Kidney (tissue), 14 donors: ENCODE data around the gene KDM4C. TPM values are rescaled to one million over a fixed set of nuclear protein-coding genes. Genes with fewer than 3 reads are reported as not detected.

ENCODE experiments used
- DNase-seq, 5 donors: peaks; one replicate each; pipeline ENCODE4 v3.0.0-alpha.2; 2013 to 2020
- FAIRE-seq: peaks from 2 replicates; lab custom pipeline; 2012; peaks lifted over from hg19 to GRCh38; lab: Jason Lieb, UNC
- H3K27ac ChIP-seq, 2 donors: one replicate each; pipeline ENCODE4 v1.7.0; 2013; ENCODE audit warnings: low read depth in 2 of 2, low read length in 2 of 2, inconsistent platforms in 1 of 2
- H3K27me3 ChIP-seq: one replicate; pipeline ENCODE4 v1.7.1; 2013; ENCODE audit warnings: low read length, inconsistent platforms; ENCODE audit not compliant: control insufficient read depth, insufficient read depth
- H3K36me3 ChIP-seq, 3 donors: one replicate each; pipeline versions ENCODE4 v1.7.0 to v1.7.1; 2013; ENCODE audit warnings: low read length in 3 of 3, control low read depth in 1 of 3, inconsistent platforms in 1 of 3; ENCODE audit not compliant: insufficient read depth in 3 of 3, control insufficient read depth in 2 of 3
- H3K4me1 ChIP-seq, 3 donors: one replicate each; pipeline versions ENCODE4 v1.7.0 to v1.7.1; 2013; ENCODE audit warnings: low read length in 3 of 3, inconsistent platforms in 1 of 3, low read depth in 1 of 3; ENCODE audit not compliant: control insufficient read depth in 2 of 3, insufficient read depth in 2 of 3
- H3K4me3 ChIP-seq, 3 donors: one replicate each; pipeline versions ENCODE4 v1.7.0 to v1.8.1; 2013; ENCODE audit warnings: low read length in 3 of 3, control low read depth in 1 of 3, inconsistent platforms in 1 of 3
- H3K9ac ChIP-seq, 3 donors: one replicate each; pipeline versions ENCODE4 v1.7.0 to v1.7.1; 2013; ENCODE audit warnings: low read length in 3 of 3, control low read depth in 1 of 3, inconsistent platforms in 1 of 3
- H3K9me3 ChIP-seq, 3 donors: one replicate each; pipeline versions ENCODE4 v1.7.0 to v1.7.1; 2013; ENCODE audit warnings: low read length in 3 of 3, control low read depth in 1 of 3, inconsistent platforms in 1 of 3; ENCODE audit not compliant: control insufficient read depth in 2 of 3, insufficient read depth in 1 of 3
- intact Hi-C: fragments of 100-400 bp; cut with DNase I; formaldehyde crosslinking; loops from one replicate; pipeline ENCODE4 v1.11.1; 2022
- polyA plus RNA-seq: library from polyadenylated mRNA; stranded (reverse); fragments of 350-450 nt; fragmentation: Illumina TruSeq; extraction: RNeasy Lipid Tissue Mini Kit (QIAGEN cat#74804); gene quantifications from one replicate; pipeline ENCODE4 v1.2.3, GENCODE V29; 2014; ENCODE audit warnings: low read depth, low replicate concordance; ENCODE audit not compliant: insufficient read depth
- total RNA-seq: library from RNA; stranded (reverse); fragmentation: NEBNext Ultra II Directional; extraction: Animal tissue kit (Norgen Biotek cat#: 25700); gene quantifications from one replicate; pipeline ENCODE4 v1.2.1, GENCODE V29; 2021
- TF ChIP-seq, protein P1 (sequence below): IDR thresholded peaks from 3 replicates; pipeline ENCODE4 v1.5.1; 2012; ENCODE audit warnings: mild to moderate bottlenecking, moderate library complexity, borderline replicate concordance; ENCODE audit not compliant: insufficient read depth; ENCODE audit errors: extremely low read depth
- donor health status: control.
- donor health status: control.
- donor health status: control.
- donor health status: control.
- donor health status: control.
- donor health status: DM: yes; HTN: yes; CAD: no.
- donor health status: Normal renal cell carcinoma (clear cell type).

KDM4C gene
- total and polyA plus RNA-seq, 2 donors from 2014 or later: 7.1 to 47.1 TPM

DNA sequence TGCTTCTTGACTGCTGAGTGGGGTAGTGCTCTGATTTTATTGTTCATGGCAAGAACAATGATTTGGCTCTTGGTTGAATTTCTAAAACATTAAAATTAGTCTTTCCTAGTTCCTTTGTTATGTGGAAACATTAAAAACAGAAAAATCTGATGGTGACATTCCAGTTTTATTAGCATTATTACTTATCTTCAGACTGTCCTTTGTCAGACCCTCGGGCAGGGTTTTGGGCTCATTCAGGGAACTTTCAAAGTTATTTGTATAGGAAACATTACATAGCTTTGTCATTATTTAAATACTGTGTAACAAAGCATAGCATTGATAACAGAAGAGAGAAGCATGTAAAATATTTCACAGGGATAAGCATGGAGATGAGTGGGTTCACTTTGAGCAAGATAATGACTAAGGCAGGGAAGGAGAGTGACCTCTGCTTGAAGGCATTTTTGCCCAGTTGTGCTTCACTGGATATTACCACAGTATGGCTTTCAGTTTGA is 119.9 kb downstream of the KDM4C start:
- no peaks in the 10 kb centered on the region for H3K4me1 ChIP-seq
- TF ChIP-seq, protein P1, sequence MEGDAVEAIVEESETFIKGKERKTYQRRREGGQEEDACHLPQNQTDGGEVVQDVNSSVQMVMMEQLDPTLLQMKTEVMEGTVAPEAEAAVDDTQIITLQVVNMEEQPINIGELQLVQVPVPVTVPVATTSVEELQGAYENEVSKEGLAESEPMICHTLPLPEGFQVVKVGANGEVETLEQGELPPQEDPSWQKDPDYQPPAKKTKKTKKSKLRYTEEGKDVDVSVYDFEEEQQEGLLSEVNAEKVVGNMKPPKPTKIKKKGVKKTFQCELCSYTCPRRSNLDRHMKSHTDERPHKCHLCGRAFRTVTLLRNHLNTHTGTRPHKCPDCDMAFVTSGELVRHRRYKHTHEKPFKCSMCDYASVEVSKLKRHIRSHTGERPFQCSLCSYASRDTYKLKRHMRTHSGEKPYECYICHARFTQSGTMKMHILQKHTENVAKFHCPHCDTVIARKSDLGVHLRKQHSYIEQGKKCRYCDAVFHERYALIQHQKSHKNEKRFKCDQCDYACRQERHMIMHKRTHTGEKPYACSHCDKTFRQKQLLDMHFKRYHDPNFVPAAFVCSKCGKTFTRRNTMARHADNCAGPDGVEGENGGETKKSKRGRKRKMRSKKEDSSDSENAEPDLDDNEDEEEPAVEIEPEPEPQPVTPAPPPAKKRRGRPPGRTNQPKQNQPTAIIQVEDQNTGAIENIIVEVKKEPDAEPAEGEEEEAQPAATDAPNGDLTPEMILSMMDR: no peak
- no peaks in the 10 kb centered on the region for H3K27me3 ChIP-seq
- no peak overlapping the region for H3K27ac ChIP-seq
- H3K4me3 ChIP-seq: no peak overlapping the region
- no peak for DNase-seq
- intact Hi-C loops: no loop called here
- no peak for FAIRE-seq
- no peaks in the 10 kb centered on the region for H3K36me3 ChIP-seq
- H3K9me3 ChIP-seq: no peaks in the 10 kb centered on the region
- H3K9ac ChIP-seq: no peak overlapping the region

GRCh38 chr9:6880626-6881025 is 122.9 kb downstream of the KDM4C start:
- Histone ChIP-seq H3K27me3 (no peaks in the 10 kb centered on the region), H3K27ac (no peak overlapping the region), H3K9me3 (no peaks in the 10 kb centered on the region), H3K4me3 (no peak overlapping the region), H3K9ac (no peak overlapping the region), H3K4me1 (no peaks in the 10 kb centered on the region), H3K36me3 (no peaks in the 10 kb centered on the region)
- DNase-seq (no peak), FAIRE-seq (no peak)
- intact Hi-C loops: no loop called here
- TF ChIP-seq, protein P1: no peak

GRCh38 chr9:6884101-6884500 is 126.3 kb downstream of the KDM4C start:
- H3K27me3 ChIP-seq: no peaks in the 10 kb centered on the region
- H3K27ac ChIP-seq: no peak overlapping the region
- H3K9ac ChIP-seq: no peak overlapping the region
- DNase-seq (no peak), FAIRE-seq (no peak)
- TF ChIP-seq, protein P1: no peak
- no peaks in the 10 kb centered on the region for H3K36me3 ChIP-seq
- no peaks in the 10 kb centered on the region for H3K4me1 ChIP-seq
- no peak overlapping the region for H3K4me3 ChIP-seq
- intact Hi-C loops: no loop called here
- no peaks in the 10 kb centered on the region for H3K9me3 ChIP-seq

DNA sequence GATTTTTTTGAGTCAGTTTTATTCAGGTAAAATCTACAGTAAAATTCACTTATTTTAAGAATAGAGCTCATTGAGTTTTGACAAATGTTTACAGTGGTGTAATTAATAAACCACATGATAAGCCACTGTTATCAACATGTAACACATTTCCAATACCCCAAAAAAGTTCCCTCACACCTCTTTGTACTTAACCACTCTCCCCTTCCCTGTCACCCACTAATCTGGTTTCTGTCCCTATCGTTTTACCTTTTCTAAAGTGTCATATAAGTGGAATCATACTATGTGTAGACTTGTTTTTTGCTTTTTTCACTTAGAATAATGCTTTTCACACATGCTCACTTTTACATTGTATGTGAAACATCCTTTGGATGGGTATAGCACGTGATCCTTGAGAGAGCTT is 127.2 kb downstream of the KDM4C start:
- TF ChIP-seq, protein P1: no peak
- H3K36me3 ChIP-seq: no peaks in the 10 kb centered on the region

More for the DNA sequence above, 127.2 kb downstream of the KDM4C start:
- no peaks in the 10 kb centered on the region for H3K4me1 ChIP-seq
- H3K4me3 ChIP-seq: no peak overlapping the region
- H3K9me3 ChIP-seq: no peaks in the 10 kb centered on the region
- FAIRE-seq: no peak
- H3K27me3 ChIP-seq: no peaks in the 10 kb centered on the region
- no peak for DNase-seq
- no peak overlapping the region for H3K9ac ChIP-seq
- intact Hi-C loops: no loop called here
- H3K27ac ChIP-seq: no peak overlapping the region
